Myocyte (in vitro differentiated cells): Measurements from ENCODE around the gene SLC1A2. TPM values are rescaled to one million over a fixed set of nuclear protein-coding genes. Genes with fewer than 3 reads are reported as not detected.
A peak's percentile ranks its signal among the peaks of the same experiment; 100 is the strongest.

Experiments used
- DNase-seq: peaks from one replicate; pipeline ENCODE4 v3.0.0-alpha.2; 2012; ENCODE audit warnings: low read depth
- total RNA-seq: library from RNA; depleted of rRNA; stranded (reverse); fragments of >200 nt; gene quantifications from 2 replicates; pipeline ENCODE4 v1.2.3, GENCODE V29; 2014

The SLC1A2 gene
- total RNA-seq, 1 donor from 2014 or later: 2.9 TPM

GRCh38 chr11:35248558-35249323, 170.6 kb downstream of the SLC1A2 start:
- no peak for DNase-seq

- DNase-seq: no peak
Observed at GRCh38 chr11:35247863-35248262, 171.5 kb downstream of the SLC1A2 start.

- DNase-seq: no peak
Observed at GRCh38 chr11:35247428-35247827, 171.9 kb downstream of the SLC1A2 start.

- peak; percentile 90 for DNase-seq
Observed at GRCh38 chr11:35246745-35247144, 172.6 kb downstream of the SLC1A2 start.

- no peak for DNase-seq
Observed at GRCh38 chr11:35245786-35246185, 173.6 kb downstream of the SLC1A2 start.

- DNase-seq: no peak
Observed at GRCh38 chr11:35245056-35245455, 174.3 kb downstream of the SLC1A2 start.

GRCh38 chr11:35243774-35244173, 175.6 kb downstream of the SLC1A2 start:
- DNase-seq: no peak

- DNase-seq: peak; percentile 54
Observed at GRCh38 chr11:35242412-35243242, 176.7 kb downstream of the SLC1A2 start.

GRCh38 chr11:35241531-35241930, 177.8 kb downstream of the SLC1A2 start:
- peak; percentile 61 for DNase-seq

GRCh38 chr11:35241083-35241482, 178.3 kb downstream of the SLC1A2 start:
- DNase-seq: no peak

- no peak for DNase-seq
Observed at GRCh38 chr11:35239471-35240075, 179.8 kb downstream of the SLC1A2 start.

- no peak for DNase-seq
Observed at GRCh38 chr11:35238882-35239281, 180.5 kb downstream of the SLC1A2 start.

GRCh38 chr11:35237860-35238715, 181.3 kb downstream of the SLC1A2 start:
- DNase-seq: peak; percentile 25

- DNase-seq: no peak
Observed at GRCh38 chr11:35237351-35237750, 182.0 kb downstream of the SLC1A2 start.

GRCh38 chr11:35236667-35237003, 182.7 kb downstream of the SLC1A2 start:
- peak; percentile 43 for DNase-seq

- no peak for DNase-seq
Observed at GRCh38 chr11:35235936-35236666, 183.3 kb downstream of the SLC1A2 start.

GRCh38 chr11:35235498-35235897, 183.9 kb downstream of the SLC1A2 start:
- no peak for DNase-seq

- DNase-seq: no peak
Observed at GRCh38 chr11:35235157-35235468, 184.2 kb downstream of the SLC1A2 start.

GRCh38 chr11:35234460-35235156, 184.8 kb downstream of the SLC1A2 start:
- DNase-seq: no peak

- no peak for DNase-seq
Observed at GRCh38 chr11:35233518-35233917, 185.8 kb downstream of the SLC1A2 start.
